ENCODE data around the gene EMX1.

Gene EMX1

GRCh38 chr2:72915320-72915906 is 1.9 kb upstream of the EMX1 start:
- H3K27me3 Mint-ChIP-seq: peaks cover 82% of the 10 kb centered on the region
- H3K27ac Mint-ChIP-seq: no peak overlapping the region
- H3K4me1 Mint-ChIP-seq: peaks cover 29% of the 10 kb centered on the region
- peak overlapping the region; percentile 11 for H3K4me3 Mint-ChIP-seq
- H3K9me3 Mint-ChIP-seq: no peaks in the 10 kb centered on the region
- no peaks in the 10 kb centered on the region for H3K36me3 Mint-ChIP-seq (ENCODE audit: low read depth)
- ATAC-seq (no peak), DNase-seq (no peak)

GRCh38 chr2:72915907-72916742 is 1.2 kb upstream of the EMX1 start:
- peak; percentile 53 for DNase-seq
- peaks cover 32% of the 10 kb centered on the region for H3K4me1 Mint-ChIP-seq
- no peaks in the 10 kb centered on the region for H3K9me3 Mint-ChIP-seq
- peak; percentile 51 for ATAC-seq
- no peak overlapping the region for H3K27ac Mint-ChIP-seq
- peaks cover 80% of the 10 kb centered on the region for H3K27me3 Mint-ChIP-seq
- H3K36me3 Mint-ChIP-seq (ENCODE audit: low read depth): no peaks in the 10 kb centered on the region
- H3K4me3 Mint-ChIP-seq: peak overlapping the region; percentile 48

GRCh38 chr2:72916743-72917137 is 579 bp upstream of the EMX1 start:
- no peaks in the 10 kb centered on the region for H3K9me3 Mint-ChIP-seq
- H3K27ac Mint-ChIP-seq: no peak overlapping the region
- H3K27me3 Mint-ChIP-seq: peaks cover 80% of the 10 kb centered on the region
- no peak for ATAC-seq
- H3K36me3 Mint-ChIP-seq (ENCODE audit: low read depth): no peaks in the 10 kb centered on the region
- peaks cover 32% of the 10 kb centered on the region for H3K4me1 Mint-ChIP-seq
- no peak for DNase-seq
- peak overlapping the region; percentile 68 for H3K4me3 Mint-ChIP-seq

- DNase-seq: no peak
- H3K4me3 Mint-ChIP-seq: peak overlapping the region; percentile 56
- peaks cover 32% of the 10 kb centered on the region for H3K4me1 Mint-ChIP-seq
- no peak overlapping the region for H3K27ac Mint-ChIP-seq
- ATAC-seq: no peak
- no peaks in the 10 kb centered on the region for H3K9me3 Mint-ChIP-seq
- H3K36me3 Mint-ChIP-seq (ENCODE audit: low read depth): no peaks in the 10 kb centered on the region
- peaks cover 81% of the 10 kb centered on the region for H3K27me3 Mint-ChIP-seq
Observed at GRCh38 chr2:72917877-72918553, 696 bp downstream of the EMX1 start.

- no peak for DNase-seq
- Mint-ChIP-seq H3K27ac (no peak overlapping the region), H3K4me3 (no peak overlapping the region), H3K27me3 (peaks cover 75% of the 10 kb centered on the region), H3K9me3 (no peaks in the 10 kb centered on the region), H3K4me1 (peaks cover 35% of the 10 kb centered on the region), H3K36me3 (ENCODE audit: low read depth) (no peaks in the 10 kb centered on the region)
- no peak for ATAC-seq
Observed at GRCh38 chr2:72919414-72920317, 2.3 kb downstream of the EMX1 start.

- DNase-seq: no peak
- H3K4me3 Mint-ChIP-seq: peak overlapping the region; percentile 53
- H3K27me3 Mint-ChIP-seq: peaks cover 72% of the 10 kb centered on the region
- peaks cover 28% of the 10 kb centered on the region for H3K4me1 Mint-ChIP-seq
- no peak overlapping the region for H3K27ac Mint-ChIP-seq
- no peaks in the 10 kb centered on the region for H3K9me3 Mint-ChIP-seq
- no peak for ATAC-seq
- no peaks in the 10 kb centered on the region for H3K36me3 Mint-ChIP-seq (ENCODE audit: low read depth)
Observed at GRCh38 chr2:72920318-72921087, 3.2 kb downstream of the EMX1 start.

GRCh38 chr2:72921088-72921851 is 4.0 kb downstream of the EMX1 start:
- DNase-seq: no peak

GRCh38 chr2:72921853-72922252 is 4.5 kb downstream of the EMX1 start:
- Mint-ChIP-seq H3K36me3 (ENCODE audit: low read depth) (no peaks in the 10 kb centered on the region), H3K9me3 (no peaks in the 10 kb centered on the region), H3K4me3 (no peak overlapping the region), H3K27ac (no peak overlapping the region), H3K4me1 (peaks cover 21% of the 10 kb centered on the region), H3K27me3 (peaks cover 65% of the 10 kb centered on the region)
- ATAC-seq (no peak), DNase-seq (no peak)

More at GRCh38 chr2:72921088-72921851, 4.0 kb downstream of the EMX1 start:
- ATAC-seq: no peak
- Mint-ChIP-seq H3K27ac (no peak overlapping the region), H3K36me3 (ENCODE audit: low read depth) (no peaks in the 10 kb centered on the region), H3K4me1 (peaks cover 24% of the 10 kb centered on the region), H3K9me3 (no peaks in the 10 kb centered on the region), H3K4me3 (no peak overlapping the region), H3K27me3 (peaks cover 70% of the 10 kb centered on the region)

GRCh38 chr2:72923833-72924352 is 6.6 kb downstream of the EMX1 start:
- Mint-ChIP-seq H3K4me1 (peaks cover 13% of the 10 kb centered on the region), H3K4me3 (no peak overlapping the region), H3K27ac (no peak overlapping the region), H3K27me3 (peaks cover 56% of the 10 kb centered on the region), H3K9me3 (no peaks in the 10 kb centered on the region), H3K36me3 (ENCODE audit: low read depth) (no peaks in the 10 kb centered on the region)
- DNase-seq (no peak), ATAC-seq (no peak)

- H3K27me3 Mint-ChIP-seq: peaks cover 49% of the 10 kb centered on the region
- H3K4me3 Mint-ChIP-seq: no peak overlapping the region
- H3K4me1 Mint-ChIP-seq: peaks cover 11% of the 10 kb centered on the region
- no peak for ATAC-seq
- no peaks in the 10 kb centered on the region for H3K36me3 Mint-ChIP-seq (ENCODE audit: low read depth)
- no peaks in the 10 kb centered on the region for H3K9me3 Mint-ChIP-seq
- peak; percentile 16 for DNase-seq
- no peak overlapping the region for H3K27ac Mint-ChIP-seq
Observed at GRCh38 chr2:72924353-72925240, 7.3 kb downstream of the EMX1 start.

GRCh38 chr2:72925328-72925943 is 8.1 kb downstream of the EMX1 start:
- no peak for ATAC-seq
- Mint-ChIP-seq H3K9me3 (no peaks in the 10 kb centered on the region), H3K27me3 (peaks cover 43% of the 10 kb centered on the region), H3K4me1 (peaks cover 8% of the 10 kb centered on the region), H3K27ac (no peak overlapping the region), H3K36me3 (ENCODE audit: low read depth) (no peaks in the 10 kb centered on the region), H3K4me3 (no peak overlapping the region)
- no peak for DNase-seq

- H3K4me3 Mint-ChIP-seq: no peak overlapping the region
- H3K27ac Mint-ChIP-seq: no peak overlapping the region
- peaks cover 5% of the 10 kb centered on the region for H3K4me1 Mint-ChIP-seq
- no peaks in the 10 kb centered on the region for H3K9me3 Mint-ChIP-seq
- no peaks in the 10 kb centered on the region for H3K36me3 Mint-ChIP-seq (ENCODE audit: low read depth)
- H3K27me3 Mint-ChIP-seq: peaks cover 35% of the 10 kb centered on the region
- DNase-seq: no peak
- no peak for ATAC-seq
Observed at GRCh38 chr2:72926368-72926767, 9.0 kb downstream of the EMX1 start.
